ENCODE data around the gene BEX2.

DNA sequence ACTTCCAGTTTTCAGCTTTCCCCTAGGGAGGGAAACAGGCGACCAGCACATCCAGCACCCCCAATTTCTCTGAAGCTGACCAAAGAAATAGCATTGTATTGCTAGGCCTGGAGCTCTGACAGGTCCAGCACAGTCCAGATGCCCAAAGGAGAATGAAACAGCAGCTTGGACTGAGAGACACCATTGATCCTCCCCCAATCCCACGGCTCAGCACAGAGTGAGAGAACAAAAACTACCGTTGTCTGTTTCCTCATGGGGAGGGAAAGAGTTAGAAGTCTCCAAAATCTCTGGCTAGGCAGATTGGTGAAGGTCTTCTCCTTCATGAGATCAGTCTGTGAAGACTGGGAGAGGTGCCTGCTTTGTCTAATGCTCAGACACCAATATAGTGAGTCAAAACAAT is 27.9 kb upstream of the BEX2 start:
- TF ChIP-seq ZFX (IDR thresholded peaks at IDR 0.05; ENCODE audit: borderline replicate concordance), result no peak
- TF ChIP-seq, protein P1, sequence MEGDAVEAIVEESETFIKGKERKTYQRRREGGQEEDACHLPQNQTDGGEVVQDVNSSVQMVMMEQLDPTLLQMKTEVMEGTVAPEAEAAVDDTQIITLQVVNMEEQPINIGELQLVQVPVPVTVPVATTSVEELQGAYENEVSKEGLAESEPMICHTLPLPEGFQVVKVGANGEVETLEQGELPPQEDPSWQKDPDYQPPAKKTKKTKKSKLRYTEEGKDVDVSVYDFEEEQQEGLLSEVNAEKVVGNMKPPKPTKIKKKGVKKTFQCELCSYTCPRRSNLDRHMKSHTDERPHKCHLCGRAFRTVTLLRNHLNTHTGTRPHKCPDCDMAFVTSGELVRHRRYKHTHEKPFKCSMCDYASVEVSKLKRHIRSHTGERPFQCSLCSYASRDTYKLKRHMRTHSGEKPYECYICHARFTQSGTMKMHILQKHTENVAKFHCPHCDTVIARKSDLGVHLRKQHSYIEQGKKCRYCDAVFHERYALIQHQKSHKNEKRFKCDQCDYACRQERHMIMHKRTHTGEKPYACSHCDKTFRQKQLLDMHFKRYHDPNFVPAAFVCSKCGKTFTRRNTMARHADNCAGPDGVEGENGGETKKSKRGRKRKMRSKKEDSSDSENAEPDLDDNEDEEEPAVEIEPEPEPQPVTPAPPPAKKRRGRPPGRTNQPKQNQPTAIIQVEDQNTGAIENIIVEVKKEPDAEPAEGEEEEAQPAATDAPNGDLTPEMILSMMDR (IDR thresholded peaks at IDR 0.05), result no peak

Data from 22Rv1 (cell line).